OCI-LY7 (cell line): ENCODE measurements around the gene C16orf96. TPM values are rescaled to one million over a fixed set of nuclear protein-coding genes. Genes with fewer than 3 reads are reported as not detected.

Source experiments
- BruUV-seq: library from RNA; stranded (reverse); fragments of 400-500 nt; replicated peaks from 2 replicates; lab custom pipeline; 2021; lab: Mats Ljungman, UMichigan
- CTCF ChIA-PET: fragments of 300-600 bp; sonication (Branson Sonifier 250); formaldehyde crosslinking; loops from one replicate; lab custom pipeline; 2022; ENCODE audit warnings: antibody characterized with exemption; ENCODE audit not compliant: unreplicated experiment; lab: Charles Lee
- POLR2A ChIA-PET: fragments of 300-600 bp; sonication (Branson Sonifier 250); formaldehyde crosslinking; loops from one replicate; lab custom pipeline; 2022; ENCODE audit warnings: antibody characterized with exemption; lab: Charles Lee
- DNase-seq: peaks from one replicate; pipeline ENCODE4 v3.0.0-alpha.2; 2015; ENCODE audit warnings: low spot score
- H2AFZ ChIP-seq: fragments of 200-600 bp; sonication (generic), shearing (Covaris generic); 2 replicates; pipeline ENCODE4 v1.6.1; 2014; ENCODE audit warnings: mild to moderate bottlenecking, antibody characterized with exemption, low read length, moderate library complexity
- H3K27ac ChIP-seq: fragments of 200-600 bp; sonication (generic); 2 replicates; pipeline ENCODE4 v1.5.1; 2014; ENCODE audit warnings: mixed run types, low read depth, mild to moderate bottlenecking, moderate library complexity, low read length, inconsistent platforms; ENCODE audit not compliant: poor library complexity, severe bottlenecking
- H3K36me3 ChIP-seq: fragments of 200-600 bp; sonication (generic); 2 replicates; pipeline ENCODE4 v1.6.1; 2014; ENCODE audit warnings: mild to moderate bottlenecking, antibody characterized with exemption, low read length, moderate library complexity, mixed read lengths; ENCODE audit not compliant: insufficient read depth
- H3K4me1 ChIP-seq: fragments of 200-600 bp; sonication (generic); 2 replicates; pipeline ENCODE4 v1.5.1; 2014; ENCODE audit warnings: mild to moderate bottlenecking, low read length; ENCODE audit not compliant: insufficient read depth, poor library complexity, severe bottlenecking
- H3K4me2 ChIP-seq: fragments of 200-600 bp; sonication (generic); 2 replicates; pipeline ENCODE4 v1.6.1; 2014; ENCODE audit warnings: mild to moderate bottlenecking, low read length
- H3K4me3 ChIP-seq: fragments of 200-600 bp; sonication (generic); 2 replicates; pipeline ENCODE4 v1.5.1; 2014; ENCODE audit warnings: mild to moderate bottlenecking, low read depth, low read length; ENCODE audit not compliant: poor library complexity, severe bottlenecking
- H3K79me2 ChIP-seq: fragments of 200-600 bp; sonication (generic); 2 replicates; pipeline ENCODE4 v1.6.1; 2016; ENCODE audit warnings: low read depth, mild to moderate bottlenecking, low read length, moderate library complexity, mixed read lengths; ENCODE audit not compliant: insufficient read depth
- H3K9me2 ChIP-seq: fragments of 200-600 bp; sonication (generic); 2 replicates; pipeline ENCODE4 v1.6.1; 2016; ENCODE audit warnings: mild to moderate bottlenecking, low read length, mixed read lengths; ENCODE audit not compliant: insufficient read depth
- H3K9me3 ChIP-seq: fragments of 200-600 bp; sonication (generic); 2 replicates; pipeline ENCODE4 v1.6.1; 2014; ENCODE audit warnings: mild to moderate bottlenecking, mixed run types, low read length, mixed read lengths
- H4K20me1 ChIP-seq: fragments of 200-600 bp; sonication (generic); 2 replicates; pipeline ENCODE4 v1.6.1; 2014; ENCODE audit warnings: mild to moderate bottlenecking, antibody characterized with exemption, low read length, moderate library complexity, mixed read lengths; ENCODE audit not compliant: insufficient read depth
- EZH2phosphoT487 ChIP-seq: fragments of 200-600 bp; sonication (generic); IDR thresholded peaks from 2 replicates; pipeline ENCODE4 v1.6.1; 2018; ENCODE audit warnings: low read depth, borderline replicate concordance, mild to moderate bottlenecking, mixed run types, antibody characterized with exemption, low read length, moderate library complexity, mixed read lengths
- intact Hi-C: fragments of 100-400 bp; cut with micrococcal nuclease; formaldehyde crosslinking; loops from one replicate; pipeline ENCODE4 v1.10.0; 2022; ENCODE audit not compliant: unreplicated experiment
- total RNA-seq, 2 experiments: library from RNA; depleted of rRNA in 1 of 2; stranded (reverse); fragments of >200 nt in 1 of 2; shearing (Covaris generic) in 1 of 2; gene quantifications; 2 replicates each; pipeline ENCODE4 v1.2.3, GENCODE V29; 2014 to 2022
- TF ChIP-seq, protein P1 (sequence below): fragments of 200-600 bp; sonication (generic); conservative IDR thresholded peaks from 2 replicates; pipeline ENCODE4 v1.5.1; 2014; ENCODE audit warnings: mild to moderate bottlenecking, antibody characterized with exemption, low read length, moderate library complexity, mixed read lengths

The C16orf96 gene
- total RNA-seq, 2 experiments from 2014 or later, result 0.13 to 0.27 TPM

DNA sequence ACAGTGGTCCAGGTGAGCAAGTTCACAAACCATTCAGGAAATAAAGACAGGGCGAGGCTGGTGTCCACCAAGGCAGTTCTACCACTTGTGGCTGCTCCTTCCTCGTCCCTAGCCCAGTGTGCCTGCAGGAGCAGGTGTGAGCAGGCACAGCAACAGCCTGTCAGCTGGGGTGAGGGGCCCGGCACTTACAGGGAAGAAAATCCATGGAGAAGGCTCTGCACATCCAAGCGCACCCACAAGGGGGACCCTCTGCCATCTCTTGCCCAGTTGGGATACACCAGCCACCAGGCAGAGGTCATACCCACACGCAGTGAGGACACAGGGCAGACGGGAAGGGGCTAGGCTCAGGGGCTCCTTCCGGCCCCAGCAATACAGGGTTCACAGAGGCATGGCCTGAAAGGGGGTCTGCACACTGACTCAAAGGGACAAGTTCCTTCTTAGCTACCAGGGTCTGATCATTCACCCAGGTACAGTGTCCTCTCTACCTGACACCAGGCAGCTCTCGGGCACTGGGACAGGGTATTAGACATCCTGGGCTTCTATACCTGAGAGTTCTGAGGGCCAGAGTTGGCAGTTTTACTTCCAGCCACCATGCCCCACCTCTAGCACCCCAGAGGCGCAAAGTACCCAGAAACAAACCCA lies 44.6 kb upstream of the C16orf96 start:
- TF ChIP-seq EZH2phosphoT487, result no peak
- TF ChIP-seq, protein P1, sequence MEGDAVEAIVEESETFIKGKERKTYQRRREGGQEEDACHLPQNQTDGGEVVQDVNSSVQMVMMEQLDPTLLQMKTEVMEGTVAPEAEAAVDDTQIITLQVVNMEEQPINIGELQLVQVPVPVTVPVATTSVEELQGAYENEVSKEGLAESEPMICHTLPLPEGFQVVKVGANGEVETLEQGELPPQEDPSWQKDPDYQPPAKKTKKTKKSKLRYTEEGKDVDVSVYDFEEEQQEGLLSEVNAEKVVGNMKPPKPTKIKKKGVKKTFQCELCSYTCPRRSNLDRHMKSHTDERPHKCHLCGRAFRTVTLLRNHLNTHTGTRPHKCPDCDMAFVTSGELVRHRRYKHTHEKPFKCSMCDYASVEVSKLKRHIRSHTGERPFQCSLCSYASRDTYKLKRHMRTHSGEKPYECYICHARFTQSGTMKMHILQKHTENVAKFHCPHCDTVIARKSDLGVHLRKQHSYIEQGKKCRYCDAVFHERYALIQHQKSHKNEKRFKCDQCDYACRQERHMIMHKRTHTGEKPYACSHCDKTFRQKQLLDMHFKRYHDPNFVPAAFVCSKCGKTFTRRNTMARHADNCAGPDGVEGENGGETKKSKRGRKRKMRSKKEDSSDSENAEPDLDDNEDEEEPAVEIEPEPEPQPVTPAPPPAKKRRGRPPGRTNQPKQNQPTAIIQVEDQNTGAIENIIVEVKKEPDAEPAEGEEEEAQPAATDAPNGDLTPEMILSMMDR, result peak; percentile 62
- DNase-seq, result peak; percentile 40
- Histone ChIP-seq H2AFZ (no peak overlapping the region), H3K36me3 (peaks cover 65% of the 10 kb centered on the region), H3K79me2 (no peaks in the 10 kb centered on the region), H3K4me1 (peaks cover 11% of the 10 kb centered on the region), H3K9me2 (no peaks in the 10 kb centered on the region), H3K4me2 (no peak overlapping the region), H3K27ac (no peak overlapping the region), H3K9me3 (no peaks in the 10 kb centered on the region), H4K20me1 (no peaks in the 10 kb centered on the region), H3K4me3 (no peak overlapping the region)
- CTCF ChIA-PET, result interaction anchor here (0.5 kb wide), 1 partner anchor 37 kb away, joined by 4 read pairs; no protein-coding TSS in a partner anchor
- TSS peak; percentile 82 for BruUV-seq
- intact Hi-C loops, result no loop called here
- POLR2A ChIA-PET, result no interaction called here

DNA sequence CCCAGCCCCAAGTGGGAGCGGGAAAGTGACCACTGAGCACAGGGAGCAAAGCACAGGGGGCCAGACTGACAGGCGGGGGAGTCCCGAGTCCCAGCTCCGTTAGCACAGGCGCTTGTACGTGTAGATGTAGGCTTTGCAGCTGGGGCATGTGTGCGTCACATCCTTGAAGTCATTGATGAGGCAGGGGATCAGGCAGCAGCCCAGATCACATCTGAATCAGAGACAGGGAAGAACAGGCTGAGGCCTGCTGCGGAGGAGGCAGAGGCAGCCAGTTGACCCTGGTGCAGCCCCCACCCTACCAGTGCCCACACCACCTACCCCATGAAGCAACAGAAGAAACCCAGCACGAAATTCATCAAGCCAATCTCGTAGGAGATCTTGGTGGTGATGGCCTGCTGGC lies 43.7 kb upstream of the C16orf96 start:
- Histone ChIP-seq H3K36me3 (peaks cover 56% of the 10 kb centered on the region), H4K20me1 (no peaks in the 10 kb centered on the region), H3K9me3 (no peaks in the 10 kb centered on the region), H3K9me2 (no peaks in the 10 kb centered on the region), H3K4me1 (peaks cover 9% of the 10 kb centered on the region), H3K27ac (no peak overlapping the region), H3K79me2 (no peaks in the 10 kb centered on the region), H3K4me3 (no peak overlapping the region), H3K4me2 (no peak overlapping the region), H2AFZ (no peak overlapping the region)
- no TSS peak for BruUV-seq
- ChIA-PET POLR2A (no interaction called here), CTCF (no interaction called here)
- no peak for DNase-seq
- TF ChIP-seq, protein P1, result no peak
- TF ChIP-seq EZH2phosphoT487, result no peak
- intact Hi-C loops, result no loop called here

DNA sequence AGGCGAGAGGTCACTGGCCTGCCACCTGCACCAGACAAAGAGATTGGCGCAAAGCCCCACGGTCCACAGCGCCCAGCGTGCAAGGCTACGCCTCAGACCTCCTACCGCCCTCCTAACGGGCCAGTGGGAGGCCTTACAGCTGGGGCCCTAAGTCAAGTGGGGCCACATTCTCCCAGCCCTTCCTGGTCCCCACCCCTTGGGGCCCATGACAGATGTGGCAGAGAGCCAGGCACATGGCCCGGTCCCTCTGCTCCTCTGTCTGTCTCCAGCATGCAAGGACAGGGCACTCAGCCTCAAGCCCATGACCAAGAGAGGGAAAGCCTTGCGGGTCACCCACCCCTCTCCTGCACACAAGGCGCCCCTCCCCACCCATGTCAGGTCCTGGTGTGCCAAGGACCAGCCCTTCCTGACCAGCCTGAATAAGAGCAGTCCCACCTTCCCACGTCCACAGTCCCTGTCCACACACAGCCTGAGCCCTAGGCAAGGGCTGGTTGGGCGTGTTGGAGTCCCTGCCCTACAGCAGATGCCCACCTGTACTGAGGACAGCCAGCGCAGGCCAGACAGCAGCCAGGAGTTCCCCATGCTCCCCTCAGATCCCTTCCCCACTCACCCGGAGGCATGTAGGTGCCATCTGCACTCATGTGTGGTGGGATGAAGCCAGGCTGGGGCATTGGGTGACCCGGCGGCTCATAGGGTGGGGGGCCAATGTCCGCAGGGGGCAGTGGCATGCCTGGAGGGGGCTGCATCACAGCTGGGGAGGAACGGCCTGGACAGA lies 42.9 kb upstream of the C16orf96 start:
- no peaks in the 10 kb centered on the region for H3K79me2 ChIP-seq
- no peak for DNase-seq
- H3K4me3 ChIP-seq, result no peak overlapping the region
- intact Hi-C loops, result no loop called here
- BruUV-seq, result no TSS peak
- peaks cover 48% of the 10 kb centered on the region for H3K36me3 ChIP-seq
- peaks cover 9% of the 10 kb centered on the region for H3K4me1 ChIP-seq
- no peaks in the 10 kb centered on the region for H4K20me1 ChIP-seq
- ChIA-PET CTCF (no interaction called here), POLR2A (no interaction called here)
- TF ChIP-seq, protein P1, result no peak
- TF ChIP-seq EZH2phosphoT487, result no peak
- H3K27ac ChIP-seq, result no peak overlapping the region
- H3K9me3 ChIP-seq, result no peaks in the 10 kb centered on the region
- H2AFZ ChIP-seq, result no peak overlapping the region
- H3K4me2 ChIP-seq, result no peak overlapping the region
- H3K9me2 ChIP-seq, result no peaks in the 10 kb centered on the region
